RWPE2 (cell line): ENCODE measurements around the gene FOXK2.

ENCODE experiments used
- ATAC-seq: fragments of 200-7000 bp; cut with Tn5 transposase; 3 replicates; pipeline ENCODE4 v1.9.1; 2021; ENCODE audit warnings: low read depth
- DNase-seq: peaks from one replicate; pipeline ENCODE4 v3.0.0-alpha.2; 2020; ENCODE audit warnings: low spot score
- H3K27ac ChIP-seq: fragments of 450-650 bp; 2 replicates; pipeline ENCODE4 v1.5.1; 2017; ENCODE audit warnings: mild to moderate bottlenecking; ENCODE audit not compliant: poor library complexity, severe bottlenecking
- H3K27me3 ChIP-seq: fragments of 250-450 bp; sonication (Bioruptor Pico); 2 replicates; pipeline ENCODE4 v1.5.1; 2021; ENCODE audit warnings: mild to moderate bottlenecking, moderate library complexity; ENCODE audit not compliant: insufficient read depth, poor library complexity, severe bottlenecking
- H3K36me3 ChIP-seq: fragments of 250-450 bp; sonication (Bioruptor Pico); 2 replicates; pipeline ENCODE4 v1.5.1; 2020; ENCODE audit warnings: low read depth, mild to moderate bottlenecking, moderate library complexity
- H3K4me1 ChIP-seq: fragments of 250-450 bp; sonication (Bioruptor Pico); 2 replicates; pipeline ENCODE4 v1.5.1; 2021; ENCODE audit warnings: mild to moderate bottlenecking, moderate library complexity; ENCODE audit not compliant: insufficient read depth, poor library complexity, severe bottlenecking
- H3K4me3 ChIP-seq: fragments of 250-450 bp; sonication (Bioruptor Pico); 2 replicates; pipeline ENCODE4 v1.5.1; 2021; ENCODE audit warnings: mild to moderate bottlenecking, moderate library complexity; ENCODE audit not compliant: severe bottlenecking
- H3K9me3 ChIP-seq: fragments of 250-450 bp; sonication (Bioruptor Pico); 2 replicates; pipeline ENCODE4 v1.5.1; 2021; ENCODE audit warnings: mild to moderate bottlenecking, moderate library complexity; ENCODE audit not compliant: severe bottlenecking
- TF ChIP-seq, protein P1 (sequence below): fragments of 450-650 bp; IDR thresholded peaks from one replicate; pipeline ENCODE4 v1.5.1; 2017; ENCODE audit warnings: mild to moderate bottlenecking, moderate library complexity; ENCODE audit not compliant: poor library complexity, severe bottlenecking

Gene FOXK2

DNA sequence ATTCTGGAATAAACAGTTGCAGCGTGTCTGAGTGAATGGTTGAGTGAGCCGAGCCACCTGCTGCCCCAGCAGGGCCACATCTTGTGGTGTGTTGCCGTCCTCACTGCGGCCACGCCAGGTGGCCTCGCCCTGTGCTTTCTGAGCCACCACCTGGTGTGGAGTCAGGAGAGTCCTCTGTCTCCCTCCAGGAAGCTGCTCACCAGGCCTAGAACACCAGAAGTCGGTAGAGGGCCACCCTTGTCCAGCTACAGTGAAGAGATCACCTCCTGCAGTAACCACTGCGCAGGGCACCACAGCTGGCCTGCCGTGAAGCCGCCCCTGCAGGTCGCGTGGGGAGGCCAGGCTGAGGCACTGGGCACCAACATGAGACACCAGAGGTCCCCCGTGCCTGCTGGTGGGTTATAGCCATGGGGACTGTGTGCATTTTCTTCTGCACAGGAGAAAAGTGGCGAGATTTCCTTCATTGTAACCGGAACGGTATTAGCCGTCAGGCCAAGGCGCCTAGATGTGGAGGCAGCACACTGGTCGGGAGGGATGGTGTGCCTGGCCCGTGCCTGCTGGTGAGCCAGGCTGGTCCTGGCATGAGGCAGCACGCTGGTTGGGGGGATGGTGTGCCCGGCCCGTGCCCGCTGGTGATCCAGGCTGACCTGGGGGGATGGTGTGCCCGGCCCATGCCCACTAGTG lies 28.9 kb upstream of the FOXK2 start:
- ATAC-seq, result no peak
- no peak overlapping the region for H3K27ac ChIP-seq
- peaks cover 15% of the 10 kb centered on the region for H3K4me1 ChIP-seq
- H3K36me3 ChIP-seq, result no peaks in the 10 kb centered on the region
- no peak for DNase-seq
- H3K4me3 ChIP-seq, result no peak overlapping the region
- TF ChIP-seq, protein P1, sequence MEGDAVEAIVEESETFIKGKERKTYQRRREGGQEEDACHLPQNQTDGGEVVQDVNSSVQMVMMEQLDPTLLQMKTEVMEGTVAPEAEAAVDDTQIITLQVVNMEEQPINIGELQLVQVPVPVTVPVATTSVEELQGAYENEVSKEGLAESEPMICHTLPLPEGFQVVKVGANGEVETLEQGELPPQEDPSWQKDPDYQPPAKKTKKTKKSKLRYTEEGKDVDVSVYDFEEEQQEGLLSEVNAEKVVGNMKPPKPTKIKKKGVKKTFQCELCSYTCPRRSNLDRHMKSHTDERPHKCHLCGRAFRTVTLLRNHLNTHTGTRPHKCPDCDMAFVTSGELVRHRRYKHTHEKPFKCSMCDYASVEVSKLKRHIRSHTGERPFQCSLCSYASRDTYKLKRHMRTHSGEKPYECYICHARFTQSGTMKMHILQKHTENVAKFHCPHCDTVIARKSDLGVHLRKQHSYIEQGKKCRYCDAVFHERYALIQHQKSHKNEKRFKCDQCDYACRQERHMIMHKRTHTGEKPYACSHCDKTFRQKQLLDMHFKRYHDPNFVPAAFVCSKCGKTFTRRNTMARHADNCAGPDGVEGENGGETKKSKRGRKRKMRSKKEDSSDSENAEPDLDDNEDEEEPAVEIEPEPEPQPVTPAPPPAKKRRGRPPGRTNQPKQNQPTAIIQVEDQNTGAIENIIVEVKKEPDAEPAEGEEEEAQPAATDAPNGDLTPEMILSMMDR, result no peak
- no peaks in the 10 kb centered on the region for H3K9me3 ChIP-seq
- H3K27me3 ChIP-seq, result no peaks in the 10 kb centered on the region

DNA sequence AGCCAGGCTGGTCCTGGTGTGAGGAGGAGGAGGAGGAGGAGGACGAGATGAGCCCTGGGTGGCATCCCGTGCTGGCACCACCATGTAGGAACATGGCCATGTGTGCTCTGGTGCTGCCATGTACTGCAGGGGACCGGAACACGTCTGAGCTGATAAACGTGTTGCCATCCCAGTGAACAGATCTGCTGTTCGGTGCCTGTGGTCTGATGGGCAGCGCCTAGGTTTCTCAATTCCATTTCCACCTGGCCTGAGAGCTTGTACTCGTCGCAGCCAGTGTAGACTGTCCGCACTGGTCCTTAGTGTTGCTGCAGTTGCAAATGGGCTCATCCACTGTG lies 28.4 kb upstream of the FOXK2 start:
- TF ChIP-seq, protein P1, result no peak
- Histone ChIP-seq H3K4me1 (peaks cover 20% of the 10 kb centered on the region), H3K27ac (no peak overlapping the region), H3K9me3 (no peaks in the 10 kb centered on the region), H3K36me3 (no peaks in the 10 kb centered on the region), H3K4me3 (no peak overlapping the region), H3K27me3 (no peaks in the 10 kb centered on the region)
- no peak for ATAC-seq
- no peak for DNase-seq

- ATAC-seq (no peak), DNase-seq (no peak)
- Histone ChIP-seq H3K4me1 (peaks cover 24% of the 10 kb centered on the region), H3K4me3 (no peak overlapping the region), H3K27ac (no peak overlapping the region), H3K36me3 (no peaks in the 10 kb centered on the region), H3K27me3 (no peaks in the 10 kb centered on the region), H3K9me3 (no peaks in the 10 kb centered on the region)
- TF ChIP-seq, protein P1, result no peak
Measured at GRCh38 chr17:82491533-82491932, 28.0 kb upstream of the FOXK2 start.

DNA sequence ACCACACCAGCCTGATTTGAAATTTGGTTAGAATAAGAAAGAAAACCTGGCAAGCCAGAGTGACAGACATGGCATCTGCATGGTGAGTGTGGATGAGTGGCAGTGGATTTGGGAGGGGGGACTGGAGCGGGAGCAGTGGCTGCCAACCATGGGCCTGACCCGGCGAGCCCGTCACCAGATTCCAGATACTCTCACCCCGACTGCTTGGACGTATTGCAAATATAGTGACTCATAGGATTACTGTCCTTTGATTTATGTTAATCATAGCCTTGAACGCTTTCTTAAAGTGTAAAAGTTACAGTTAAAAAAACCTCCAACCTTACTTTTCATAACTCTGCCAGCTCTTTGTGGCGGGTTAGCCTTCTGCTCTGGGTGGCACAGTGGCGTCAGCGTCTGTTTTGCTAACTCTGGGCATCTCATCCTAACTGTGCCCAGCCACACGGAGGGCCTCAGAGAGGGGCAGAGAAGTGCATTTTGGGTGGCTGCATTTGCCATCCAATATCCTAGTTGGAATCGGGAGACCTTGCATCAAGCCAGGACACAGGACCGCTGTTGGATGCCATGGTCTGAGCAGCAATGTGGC lies 26.8 kb upstream of the FOXK2 start:
- TF ChIP-seq, protein P1, result no peak
- no peaks in the 10 kb centered on the region for H3K36me3 ChIP-seq
- H3K4me1 ChIP-seq, result peaks cover 27% of the 10 kb centered on the region
- H3K4me3 ChIP-seq, result no peak overlapping the region
- ATAC-seq (peak; percentile 48), DNase-seq (no peak)
- peak overlapping the region; percentile 29 for H3K27ac ChIP-seq
- H3K9me3 ChIP-seq, result no peaks in the 10 kb centered on the region
- no peaks in the 10 kb centered on the region for H3K27me3 ChIP-seq

DNA sequence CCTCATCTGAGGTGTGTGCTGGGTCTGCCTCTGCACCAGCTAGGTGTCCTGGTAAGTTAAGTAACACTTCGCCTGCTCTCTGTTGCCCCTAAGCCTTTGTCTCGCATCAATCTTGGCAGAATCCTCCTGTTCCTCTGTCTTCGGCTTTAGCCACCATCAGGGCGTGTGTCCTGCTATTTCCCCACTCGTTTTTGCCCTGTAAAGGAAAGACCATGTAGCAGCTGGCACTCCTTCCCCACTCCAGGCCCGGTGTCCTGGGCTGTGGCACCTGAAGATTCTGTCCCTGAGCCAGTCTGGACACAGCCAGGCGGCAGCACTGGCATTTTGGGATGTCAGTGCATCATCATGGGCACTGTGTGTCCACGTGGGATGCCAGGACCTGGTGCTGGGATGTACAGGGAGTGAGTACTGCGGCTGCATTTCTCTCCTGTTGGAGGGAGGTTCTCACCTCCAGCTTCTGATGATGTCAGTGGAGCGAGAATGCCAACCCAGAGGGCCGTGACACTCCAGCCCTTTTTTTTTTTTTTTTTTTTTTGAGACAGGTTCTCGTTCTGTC lies 26.2 kb upstream of the FOXK2 start:
- DNase-seq (no peak), ATAC-seq (peak; percentile 1; the same call in 2 of the 3 replicates)
- TF ChIP-seq, protein P1, result no peak
- Histone ChIP-seq H3K27ac (peak overlapping the region; percentile 29), H3K9me3 (no peaks in the 10 kb centered on the region), H3K4me1 (peaks cover 27% of the 10 kb centered on the region), H3K36me3 (no peaks in the 10 kb centered on the region), H3K27me3 (no peaks in the 10 kb centered on the region), H3K4me3 (no peak overlapping the region)
